Astrocyte (in vitro differentiated cells and primary cell): Measurements from ENCODE around the gene IQSEC3.
"Not testable (repeated sequence)": the region's sequence is repeated elsewhere in the genome, so short reads cannot be mapped to it uniquely, and the experiment has no call there.

Experiments used
- CTCF ChIP-seq: IDR thresholded peaks from 2 replicates; pipeline ENCODE4 v1.5.1; 2011; ENCODE audit warnings: low read depth, mild to moderate bottlenecking, inconsistent platforms, low read length, moderate library complexity; ENCODE audit not compliant: insufficient read depth
- EZH2 ChIP-seq: IDR thresholded peaks from 2 replicates; pipeline ENCODE4 v1.6.1; 2012; ENCODE audit warnings: mild to moderate bottlenecking, low read length, inconsistent platforms; ENCODE audit not compliant: insufficient read depth

GRCh38 chr12:65491-66063, 990 bp upstream of the IQSEC3 start:
- not testable (repeated sequence) for TF ChIP-seq CTCF, EZH2
